Spleen (tissue), 11 donors: ENCODE data around the gene LTB4R2. TPM values are rescaled to one million over a fixed set of nuclear protein-coding genes. Genes with fewer than 3 reads are reported as not detected.

Source experiments
- DNase-seq: peaks from one replicate; pipeline ENCODE4 v3.0.0-alpha.2; 2020
- H3K27ac ChIP-seq, 8 donors: fragments of 200-600 bp; sonication (generic) in 7 of 8; 1 replicate in 4 of 8; 2 replicates in 4 of 8; pipeline versions ENCODE4 v1.5.0 to v1.8.0; 2016 to 2021; ENCODE audit warnings: inconsistent platforms in 4 of 8, mild to moderate bottlenecking in 4 of 8, moderate library complexity in 1 of 8
- H3K27me3 ChIP-seq, 7 donors: fragments of 200-600 bp; sonication (generic) in 6 of 7; replicated peaks in 1 of 7; 1 replicate in 4 of 7; 2 replicates in 3 of 7; pipeline versions ENCODE4 v1.5.0 to v1.8.0; 2016 to 2021; ENCODE audit warnings: inconsistent platforms in 3 of 7, mild to moderate bottlenecking in 1 of 7
- H3K36me3 ChIP-seq, 6 donors: fragments of 200-600 bp; sonication (generic) in 5 of 6; 1 replicate in 4 of 6; 2 replicates in 2 of 6; pipeline versions ENCODE4 v1.5.0 to v1.8.0; 2016 to 2021; ENCODE audit warnings: inconsistent platforms in 2 of 6
- H3K4me1 ChIP-seq, 6 donors: fragments of 200-600 bp; sonication (generic) in 5 of 6; 1 replicate in 3 of 6; 2 replicates in 3 of 6; pipeline versions ENCODE4 v1.5.0 to v1.8.0; 2016 to 2021; ENCODE audit warnings: inconsistent platforms in 3 of 6
- H3K4me3 ChIP-seq, 8 donors: fragments of 200-600 bp; sonication (generic) in 7 of 8; 1 replicate in 4 of 8; 2 replicates in 4 of 8; pipeline versions ENCODE4 v1.5.0 to v1.8.0; 2016 to 2021; ENCODE audit warnings: inconsistent platforms in 4 of 8, mild to moderate bottlenecking in 4 of 8, moderate library complexity in 2 of 8
- H3K9me3 ChIP-seq, 8 donors: fragments of 200-600 bp; sonication (generic) in 7 of 8; 1 replicate in 4 of 8; 2 replicates in 4 of 8; pipeline versions ENCODE4 v1.5.0 to v1.8.0; 2016 to 2021; ENCODE audit warnings: inconsistent platforms in 4 of 8
- CTCF ChIP-seq, 11 experiments: fragments of 200-600 bp in 7 of 11; fragments of 450-650 bp in 4 of 11; sonication (generic) in 4 of 11; IDR thresholded peaks in 8 of 11; conservative IDR thresholded peaks in 3 of 11; 1 replicate in 7 of 11; 2 replicates in 4 of 11; pipeline versions ENCODE4 v1.4.0 to v1.8.0; 2016 to 2021; ENCODE audit warnings: antibody characterized with exemption in 11 of 11, inconsistent platforms in 4 of 11, mild to moderate bottlenecking in 1 of 11
- POLR2A ChIP-seq, 3 donors: fragments of 450-650 bp; IDR thresholded peaks; one replicate each; pipeline ENCODE4 v1.5.1; 2017; ENCODE audit warnings: antibody characterized with exemption in 3 of 3, mild to moderate bottlenecking in 1 of 3
- POLR2AphosphoS5 ChIP-seq, 3 donors: sonication (generic); formaldehyde crosslinking; IDR thresholded peaks; one replicate each; pipeline ENCODE4 v1.5.1; 2017; ENCODE audit warnings: antibody characterized with exemption in 3 of 3
- WGBS, 5 donors: extraction: QIAGEN DNeasy Blood & Tissue Kit in 3 of 5; methylation state at CpG; one replicate each; pipeline versions ENCODE4 v1.1.5 to v1.1.7; 2013 to 2018; 5-methylcytosine and 5-hydroxymethylcytosine counted together
- intact Hi-C: fragments of 100-400 bp; cut with DNase I; formaldehyde crosslinking; loops from one replicate; pipeline ENCODE4 v1.15.0; 2023; ENCODE audit warnings: low total_unique reads
- polyA plus RNA-seq, 3 donors: library from polyadenylated mRNA; stranded (reverse); fragments of 200-250 nt; gene quantifications; one replicate each; pipeline ENCODE4 v1.2.1, GENCODE V29; 2013
- total RNA-seq, 7 donors: library from RNA; depleted of rRNA in 3 of 7; stranded (reverse); fragments of >200 nt in 3 of 7; fragmentation: NEBNext Ultra II Directional in 4 of 7; extraction: Animal tissue kit (Norgen Biotek cat#: 25700) in 4 of 7; gene quantifications; one replicate each; pipeline versions ENCODE4 v1.1.0 to v1.2.1, GENCODE V29; 2016 to 2021
- donor health status: healthy with polysubstance abuse.
- donor health status: DM: no; HTN: no; CAD: no; lungs with moderate emphysema.
- donor health status: DM: no; HTN: no; CAD: no.
- donor health status: Bipolar disorder and iron deficiency.
- donor health status: healthy.
- donor health status: DM: no; HTN: no; CAD: no.
- donor health status: DM: yes; HTN: yes; CAD: no.

Gene LTB4R2
- total and polyA plus RNA-seq, 10 donors = 0.83 to 32.3 (median 13.9) TPM

- H3K4me3 ChIP-seq = peak overlapping the region in 4 of 8 donors; percentile 15 to 87 (median 24)
- intact Hi-C loops = no loop called here
Measured at GRCh38 chr14:24314377-24315193, 4.6 kb downstream of the LTB4R2 start.

GRCh38 chr14:24315243-24315806, 5.4 kb downstream of the LTB4R2 start:
- H3K4me3 ChIP-seq = peak overlapping the region in 4 of 8 donors; percentile 15 to 87 (median 24)
- no peak for DNase-seq

More at GRCh38 chr14:24314377-24315193, 4.6 kb downstream of the LTB4R2 start:
- Histone ChIP-seq H3K36me3 (peaks cover 0 to 40% (median 0%) of the 10 kb centered on the region in 6 donors), H3K4me1 (peaks cover 45 to 100% (median 77%) of the 10 kb centered on the region in 6 donors), H3K27me3 (no peaks in the 10 kb centered on the region), H3K27ac (peak overlapping the region; percentile 91 to 98 (median 96)), H3K9me3 (no peaks in the 10 kb centered on the region)
- TF ChIP-seq POLR2A (IDR thresholded peaks at IDR 0.05) (no peak), CTCF (IDR thresholded peaks at IDR 0.05 in 8 of 11, conservative IDR thresholded peaks at IDR 0.05 in 3 of 11) (no peak), POLR2AphosphoS5 (IDR thresholded peaks at IDR 0.05) (peak in 2 of 3 donors; percentile 18 to 37)
- 45 to 68% (median 59%) methylated on average over 5 of the region's 5 CpGs for WGBS, 5 donors
- DNase-seq = no peak

GRCh38 chr14:24315807-24316596, 6.1 kb downstream of the LTB4R2 start:
- H3K4me3 ChIP-seq = peak overlapping the region in 4 of 8 donors; percentile 15 to 87 (median 24)
- 56 to 90% (median 67%) methylated on average over 51 to 70 of the region's 70 CpGs for WGBS, 5 donors

More at GRCh38 chr14:24315243-24315806, 5.4 kb downstream of the LTB4R2 start:
- peak overlapping the region; percentile 91 to 98 (median 96) for H3K27ac ChIP-seq
- TF ChIP-seq POLR2AphosphoS5 (IDR thresholded peaks at IDR 0.05) (no peak), POLR2A (IDR thresholded peaks at IDR 0.05) (no peak), CTCF (IDR thresholded peaks at IDR 0.05 in 8 of 11, conservative IDR thresholded peaks at IDR 0.05 in 3 of 11) (no peak)
- H3K4me1 ChIP-seq = peaks cover 38 to 92% (median 70%) of the 10 kb centered on the region in 6 donors
- no peaks in the 10 kb centered on the region for H3K9me3 ChIP-seq
- intact Hi-C loops = no loop called here
- no peaks in the 10 kb centered on the region for H3K27me3 ChIP-seq
- H3K36me3 ChIP-seq = peaks cover 0 to 41% (median 0%) of the 10 kb centered on the region in 6 donors
- 50 to 79% (median 62%) methylated on average over 9 to 10 of the region's 10 CpGs for WGBS, 5 donors

More at GRCh38 chr14:24315807-24316596, 6.1 kb downstream of the LTB4R2 start:
- intact Hi-C loops = no loop called here
- H3K27me3 ChIP-seq = no peaks in the 10 kb centered on the region
- H3K4me1 ChIP-seq = peaks cover 36 to 86% (median 64%) of the 10 kb centered on the region in 6 donors
- peak overlapping the region; percentile 91 to 98 (median 96) for H3K27ac ChIP-seq
- peaks cover 0 to 44% (median 2%) of the 10 kb centered on the region in 6 donors for H3K36me3 ChIP-seq
- no peak for TF ChIP-seq POLR2A (IDR thresholded peaks at IDR 0.05)
- TF ChIP-seq POLR2AphosphoS5 (IDR thresholded peaks at IDR 0.05) = peak; percentile 83 to 91 (median 87)
- TF ChIP-seq CTCF (IDR thresholded peaks at IDR 0.05 in 8 of 11, conservative IDR thresholded peaks at IDR 0.05 in 3 of 11) = peak in 7 of 11 experiments; percentile 11 to 57 (median 41)
- no peaks in the 10 kb centered on the region for H3K9me3 ChIP-seq
- DNase-seq = peak; percentile 93
